ENCODE data around the gene SPTY2D1.
"Not testable (repeated sequence)": the region's sequence is repeated elsewhere in the genome, so short reads cannot be mapped to it uniquely, and the experiment has no call there.

Gene SPTY2D1, protein sequence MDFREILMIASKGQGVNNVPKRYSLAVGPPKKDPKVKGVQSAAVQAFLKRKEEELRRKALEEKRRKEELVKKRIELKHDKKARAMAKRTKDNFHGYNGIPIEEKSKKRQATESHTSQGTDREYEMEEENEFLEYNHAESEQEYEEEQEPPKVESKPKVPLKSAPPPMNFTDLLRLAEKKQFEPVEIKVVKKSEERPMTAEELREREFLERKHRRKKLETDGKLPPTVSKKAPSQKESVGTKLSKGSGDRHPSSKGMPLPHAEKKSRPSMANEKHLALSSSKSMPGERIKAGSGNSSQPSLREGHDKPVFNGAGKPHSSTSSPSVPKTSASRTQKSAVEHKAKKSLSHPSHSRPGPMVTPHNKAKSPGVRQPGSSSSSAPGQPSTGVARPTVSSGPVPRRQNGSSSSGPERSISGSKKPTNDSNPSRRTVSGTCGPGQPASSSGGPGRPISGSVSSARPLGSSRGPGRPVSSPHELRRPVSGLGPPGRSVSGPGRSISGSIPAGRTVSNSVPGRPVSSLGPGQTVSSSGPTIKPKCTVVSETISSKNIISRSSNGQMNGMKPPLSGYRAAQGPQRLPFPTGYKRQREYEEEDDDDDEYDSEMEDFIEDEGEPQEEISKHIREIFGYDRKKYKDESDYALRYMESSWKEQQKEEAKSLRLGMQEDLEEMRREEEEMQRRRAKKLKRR

DNA sequence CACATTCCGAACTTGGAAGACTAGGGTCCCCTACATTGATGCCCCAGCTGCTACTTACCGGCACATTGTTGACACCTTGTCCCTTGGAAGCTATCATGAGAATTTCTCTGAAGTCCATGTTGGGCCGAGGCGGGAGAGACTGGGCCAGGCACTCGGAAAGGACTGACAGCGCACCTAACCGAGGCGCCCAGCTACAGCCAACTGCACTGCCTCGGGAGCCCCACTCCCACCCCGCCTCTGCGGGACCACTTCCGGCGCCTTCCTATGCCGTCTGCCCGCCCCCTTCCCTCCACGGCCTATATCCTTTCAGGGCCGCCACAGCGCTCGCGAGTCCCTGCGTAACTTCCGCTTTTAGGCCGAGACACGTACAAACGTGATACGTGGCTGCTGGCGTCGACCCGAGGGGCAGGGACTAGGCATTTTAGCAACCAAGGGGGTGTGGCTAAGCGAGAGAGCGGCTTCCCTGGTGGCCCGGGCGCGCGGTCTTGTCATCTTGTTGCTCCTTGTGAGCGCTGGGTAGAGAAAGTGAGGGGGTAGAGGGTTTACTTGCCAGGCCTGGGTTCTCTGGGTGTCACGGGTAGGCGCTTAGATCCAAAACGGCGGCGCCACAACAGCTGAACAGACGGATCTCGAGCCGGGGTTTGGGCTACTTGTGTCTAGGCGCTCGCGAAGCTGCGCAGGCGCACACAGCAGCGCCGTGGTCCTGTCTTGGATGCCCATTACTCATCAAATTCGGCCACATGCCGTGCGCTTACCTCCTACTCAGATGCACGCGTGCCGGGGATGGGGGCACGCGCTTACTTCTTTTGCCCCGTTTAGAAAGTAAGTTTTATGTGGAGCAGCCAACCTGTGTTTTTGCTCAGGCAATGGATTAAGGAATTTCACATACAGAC is at the start of gene SPTY2D1:
Gene SPTY2D1, minus strand, starts transcription at position 203 of the 893 bp plus-strand sequence. Its CDS starts 85 bp downstream, at position 118.
- TF ChIP-seq, protein P1, sequence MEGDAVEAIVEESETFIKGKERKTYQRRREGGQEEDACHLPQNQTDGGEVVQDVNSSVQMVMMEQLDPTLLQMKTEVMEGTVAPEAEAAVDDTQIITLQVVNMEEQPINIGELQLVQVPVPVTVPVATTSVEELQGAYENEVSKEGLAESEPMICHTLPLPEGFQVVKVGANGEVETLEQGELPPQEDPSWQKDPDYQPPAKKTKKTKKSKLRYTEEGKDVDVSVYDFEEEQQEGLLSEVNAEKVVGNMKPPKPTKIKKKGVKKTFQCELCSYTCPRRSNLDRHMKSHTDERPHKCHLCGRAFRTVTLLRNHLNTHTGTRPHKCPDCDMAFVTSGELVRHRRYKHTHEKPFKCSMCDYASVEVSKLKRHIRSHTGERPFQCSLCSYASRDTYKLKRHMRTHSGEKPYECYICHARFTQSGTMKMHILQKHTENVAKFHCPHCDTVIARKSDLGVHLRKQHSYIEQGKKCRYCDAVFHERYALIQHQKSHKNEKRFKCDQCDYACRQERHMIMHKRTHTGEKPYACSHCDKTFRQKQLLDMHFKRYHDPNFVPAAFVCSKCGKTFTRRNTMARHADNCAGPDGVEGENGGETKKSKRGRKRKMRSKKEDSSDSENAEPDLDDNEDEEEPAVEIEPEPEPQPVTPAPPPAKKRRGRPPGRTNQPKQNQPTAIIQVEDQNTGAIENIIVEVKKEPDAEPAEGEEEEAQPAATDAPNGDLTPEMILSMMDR (IDR thresholded peaks at IDR 0.05; ENCODE audit: low read depth, low read length) = no peak
- H3K4me3 ChIP-seq (ENCODE audit: low read depth, low read length) = peak within 1 kb of the TSS; percentile 98

DNA sequence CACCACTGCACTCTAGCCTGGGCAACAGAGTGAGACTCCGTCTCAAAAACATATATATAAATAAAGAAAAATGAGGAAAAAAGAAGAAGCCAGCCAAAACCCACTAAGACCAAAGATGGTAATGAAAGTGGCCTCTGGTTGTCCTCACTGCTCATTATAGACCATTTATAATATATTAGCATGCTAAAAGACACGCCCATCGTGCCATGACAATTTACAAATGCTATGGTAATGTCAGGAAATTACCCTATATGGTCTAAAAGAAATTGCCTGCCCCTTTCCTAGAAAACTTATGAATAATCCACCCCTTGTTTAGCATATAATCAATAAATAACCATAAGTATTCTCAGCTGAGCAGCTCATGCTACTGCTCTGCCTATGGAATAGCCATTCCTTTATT is 48.3 kb upstream of the SPTY2D1 start:
- no peak overlapping the region for H3K4me3 ChIP-seq (ENCODE audit: low read depth, low read length)
- TF ChIP-seq, protein P1 (IDR thresholded peaks at IDR 0.05; ENCODE audit: low read depth, low read length) = no peak

GRCh38 chr11:18681949-18682348 is 47.8 kb upstream of the SPTY2D1 start:
- H3K4me3 ChIP-seq (ENCODE audit: low read depth, low read length) = not testable (repeated sequence)

DNA sequence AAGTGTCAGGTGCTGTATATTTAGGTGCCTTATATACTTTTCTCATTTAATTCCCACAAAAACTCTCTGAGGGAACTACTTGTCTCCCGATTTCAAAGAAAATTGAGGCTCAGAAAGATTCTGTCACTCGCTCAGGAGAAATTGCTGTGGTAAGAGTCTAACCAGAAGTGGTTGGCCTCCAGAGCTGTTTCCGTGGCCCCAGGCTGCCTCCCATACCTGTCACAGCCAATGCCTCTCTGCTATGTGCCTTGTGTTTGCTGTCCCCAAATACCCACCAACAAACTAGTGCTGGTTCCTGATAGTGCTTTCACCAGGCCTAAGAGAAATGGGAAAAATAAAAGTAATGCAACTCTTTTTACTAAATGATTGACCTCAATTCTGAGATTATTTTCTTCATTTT is 43.4 kb upstream of the SPTY2D1 start:
- H3K4me3 ChIP-seq (ENCODE audit: low read depth, low read length) = no peak overlapping the region
- TF ChIP-seq, protein P1 (IDR thresholded peaks at IDR 0.05; ENCODE audit: low read depth, low read length) = no peak

DNA sequence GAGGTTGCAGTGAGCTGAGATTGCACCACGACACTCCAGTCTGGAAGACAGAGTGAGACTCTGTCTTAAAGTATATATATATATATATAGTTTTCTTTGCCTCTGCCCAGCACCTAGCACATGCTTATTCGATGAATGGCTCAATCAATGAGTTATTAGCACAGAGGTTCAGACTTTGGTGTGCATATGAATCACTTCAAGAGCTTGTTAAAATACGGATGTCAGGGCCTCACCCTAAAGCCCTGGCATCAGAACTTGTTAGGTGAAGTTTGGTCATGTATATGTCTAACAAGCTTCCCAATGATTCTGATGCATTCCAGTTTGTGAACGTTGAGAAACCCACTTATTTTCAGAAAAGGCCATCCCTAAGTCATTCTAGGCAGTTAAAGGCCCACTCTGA is 42.7 kb upstream of the SPTY2D1 start:
- no peak overlapping the region for H3K4me3 ChIP-seq (ENCODE audit: low read depth, low read length)
- TF ChIP-seq, protein P1 (IDR thresholded peaks at IDR 0.05; ENCODE audit: low read depth, low read length) = no peak

- H3K4me3 ChIP-seq (ENCODE audit: low read depth, low read length) = not testable (repeated sequence)
These were observed 38.1 kb upstream of the SPTY2D1 start for GRCh38 chr11:18672209-18672608.

DNA sequence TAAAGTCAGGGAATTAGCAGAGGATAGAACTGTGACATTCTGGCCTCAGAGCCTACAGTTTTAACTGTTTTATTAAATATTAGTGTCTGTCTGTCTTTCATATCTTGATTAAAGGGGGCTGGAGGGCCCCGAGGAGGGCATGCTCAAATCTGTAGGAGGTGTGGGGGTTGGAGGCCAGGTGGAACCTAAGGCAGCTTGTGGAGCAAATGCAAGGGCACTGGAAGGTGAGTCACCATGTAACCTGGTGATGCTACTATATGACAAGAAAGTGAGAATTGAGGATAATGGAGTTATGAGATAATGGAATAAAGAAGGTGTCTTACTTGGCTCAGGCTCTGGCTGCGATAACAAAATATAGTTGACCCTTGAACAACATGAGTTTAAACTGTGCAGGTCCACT is 37.1 kb upstream of the SPTY2D1 start:
- TF ChIP-seq, protein P1 (IDR thresholded peaks at IDR 0.05; ENCODE audit: low read depth, low read length) = no peak
- no peak overlapping the region for H3K4me3 ChIP-seq (ENCODE audit: low read depth, low read length)

GRCh38 chr11:18669711-18670110 is 35.6 kb upstream of the SPTY2D1 start:
- no peak overlapping the region for H3K4me3 ChIP-seq (ENCODE audit: low read depth, low read length)
- TF ChIP-seq, protein P1 (IDR thresholded peaks at IDR 0.05; ENCODE audit: low read depth, low read length) = no peak

All from WI38 (cell line).